PC-9 (cell line): ENCODE data around the gene SUGCT. TPM values are rescaled to one million over a fixed set of nuclear protein-coding genes. Genes with fewer than 3 reads are reported as not detected.
A peak's percentile ranks its signal among the peaks of the same experiment; 100 is the strongest.

Experiments used
- BruUV-seq: library from RNA; stranded (reverse); fragments of 400-500 nt; replicated peaks from 2 replicates; lab custom pipeline; 2021; lab: Mats Ljungman, UMichigan
- CTCF ChIA-PET: fragments of 300-600 bp; sonication (Branson Sonifier 250); formaldehyde crosslinking; loops from one replicate; lab custom pipeline; 2022; ENCODE audit warnings: antibody characterized with exemption; lab: Charles Lee
- POLR2A ChIA-PET: fragments of 300-600 bp; sonication (Branson Sonifier 250); formaldehyde crosslinking; loops from one replicate; lab custom pipeline; 2022; ENCODE audit warnings: antibody characterized with exemption; ENCODE audit not compliant: unreplicated experiment; lab: Charles Lee
- DNase-seq, 2 experiments: peaks; one replicate each; pipeline versions ENCODE4 v3.0.0 to v3.0.0-alpha.2; 2015 to 2022; ENCODE audit warnings: mixed read lengths in 1 of 2
- H2AFZ ChIP-seq: fragments of 200-600 bp; sonication (generic); 2 replicates; pipeline ENCODE4 v1.8.1; 2017; ENCODE audit warnings: antibody characterized with exemption
- H3F3A ChIP-seq: fragments of 200-600 bp; sonication (generic); 2 replicates; pipeline ENCODE4 v1.8.1; 2017; ENCODE audit warnings: antibody characterized with exemption, mild to moderate bottlenecking, low read depth; ENCODE audit not compliant: insufficient read depth
- H3K27ac ChIP-seq: fragments of 200-600 bp; sonication (generic); 2 replicates; pipeline ENCODE4 v1.6.1; 2016; ENCODE audit warnings: mixed run types
- H3K27me3 ChIP-seq: fragments of 200-600 bp; sonication (generic); 2 replicates; pipeline ENCODE4 v1.6.1; 2016; ENCODE audit warnings: low read depth, mixed run types; ENCODE audit not compliant: insufficient read depth
- H3K36me3 ChIP-seq: fragments of 200-600 bp; sonication (generic); 2 replicates; pipeline ENCODE4 v1.6.1; 2016; ENCODE audit warnings: low read depth, mixed run types
- H3K4me1 ChIP-seq: fragments of 200-600 bp; sonication (generic); replicated peaks from 2 replicates; pipeline ENCODE4 v1.6.1; 2016; ENCODE audit warnings: mixed run types; ENCODE audit not compliant: insufficient read depth
- H3K4me2 ChIP-seq: fragments of 200-600 bp; sonication (generic); 2 replicates; pipeline ENCODE4 v1.6.1; 2017; ENCODE audit warnings: mixed run types
- H3K4me3 ChIP-seq: fragments of 200-600 bp; sonication (generic); 2 replicates; pipeline ENCODE4 v1.6.1; 2016; ENCODE audit warnings: mixed run types
- H3K79me2 ChIP-seq: fragments of 200-600 bp; sonication (generic); 2 replicates; pipeline ENCODE4 v1.6.1; 2017; ENCODE audit warnings: low read depth, mixed run types
- H3K9me2 ChIP-seq: fragments of 200-600 bp; sonication (generic); 2 replicates; pipeline ENCODE4 v1.8.1; 2017; ENCODE audit warnings: mild to moderate bottlenecking; ENCODE audit not compliant: insufficient read depth
- H3K9me3 ChIP-seq: fragments of 200-600 bp; sonication (generic); 2 replicates; pipeline ENCODE4 v1.8.1; 2016; ENCODE audit warnings: low read depth; ENCODE audit not compliant: insufficient read depth
- H4K20me1 ChIP-seq: fragments of 200-600 bp; sonication (generic); 2 replicates; pipeline ENCODE4 v1.8.1; 2017; ENCODE audit not compliant: insufficient read depth
- CTCF ChIP-seq: fragments of 200-600 bp; sonication (generic); conservative IDR thresholded peaks from 2 replicates; pipeline ENCODE4 v1.6.1; 2017; ENCODE audit warnings: mixed run types, antibody characterized with exemption, mild to moderate bottlenecking, moderate library complexity
- EZH2 ChIP-seq: fragments of 200-600 bp; sonication (generic); IDR thresholded peaks from 2 replicates; pipeline ENCODE4 v1.8.0; 2017; ENCODE audit warnings: antibody characterized with exemption, low read depth
- intact Hi-C: fragments of 100-400 bp; cut with micrococcal nuclease; formaldehyde crosslinking; loops from one replicate; pipeline ENCODE4 v1.10.0; 2022; ENCODE audit not compliant: unreplicated experiment
- total RNA-seq: library from RNA; stranded (reverse); gene quantifications from 2 replicates; pipeline ENCODE4 v1.2.3, GENCODE V29; 2021

SUGCT gene
- total RNA-seq, 1 experiment from 2014 or later = 3.5 TPM

- no peaks in the 10 kb centered on the region for H3F3A ChIP-seq
- no peak overlapping the region for H3K27ac ChIP-seq
- H3K4me3 ChIP-seq = no peak overlapping the region
- intact Hi-C loops = no loop called here
- no peaks in the 10 kb centered on the region for H3K36me3 ChIP-seq
- TF ChIP-seq CTCF (no peak), EZH2 (no peak)
- H2AFZ ChIP-seq = no peak overlapping the region
- no peaks in the 10 kb centered on the region for H3K79me2 ChIP-seq
- H3K9me3 ChIP-seq = no peaks in the 10 kb centered on the region
- ChIA-PET POLR2A (no interaction called here), CTCF (no interaction called here)
- no peaks in the 10 kb centered on the region for H4K20me1 ChIP-seq
- H3K9me2 ChIP-seq = no peaks in the 10 kb centered on the region
- no TSS peak for BruUV-seq
- H3K4me1 ChIP-seq = no peaks in the 10 kb centered on the region
- no peak for DNase-seq
- no peaks in the 10 kb centered on the region for H3K27me3 ChIP-seq
- H3K4me2 ChIP-seq = no peak overlapping the region
These were observed 580.2 kb downstream of the SUGCT start for GRCh38 chr7:40715053-40715430.

- Histone ChIP-seq H3F3A (no peaks in the 10 kb centered on the region), H3K4me2 (no peak overlapping the region), H3K79me2 (no peaks in the 10 kb centered on the region), H2AFZ (no peak overlapping the region), H3K9me2 (no peaks in the 10 kb centered on the region), H3K9me3 (no peaks in the 10 kb centered on the region), H3K27ac (no peak overlapping the region), H3K4me3 (no peak overlapping the region), H4K20me1 (no peaks in the 10 kb centered on the region), H3K4me1 (no peaks in the 10 kb centered on the region), H3K27me3 (no peaks in the 10 kb centered on the region), H3K36me3 (no peaks in the 10 kb centered on the region)
- ChIA-PET CTCF (no interaction called here), POLR2A (interaction anchor here (0.6 kb wide), 1 partner anchor 980 kb away, joined by 11 read pairs; no protein-coding TSS in a partner anchor)
- DNase-seq = no peak
- intact Hi-C loops = no loop called here
- TF ChIP-seq CTCF (no peak), EZH2 (no peak)
- no TSS peak for BruUV-seq
These were observed 581.2 kb downstream of the SUGCT start for GRCh38 chr7:40716052-40716451.

GRCh38 chr7:40717242-40717641 is 582.4 kb downstream of the SUGCT start:
- Histone ChIP-seq H3F3A (no peaks in the 10 kb centered on the region), H2AFZ (peak overlapping the region; percentile 25; the same call in 1 of the 2 replicates), H3K4me1 (no peaks in the 10 kb centered on the region), H3K9me2 (no peaks in the 10 kb centered on the region), H3K9me3 (no peaks in the 10 kb centered on the region), H3K27ac (no peak overlapping the region), H3K27me3 (no peaks in the 10 kb centered on the region), H3K79me2 (no peaks in the 10 kb centered on the region), H3K36me3 (no peaks in the 10 kb centered on the region), H4K20me1 (no peaks in the 10 kb centered on the region), H3K4me2 (peak overlapping the region; percentile 6; the same call in 1 of the 2 replicates), H3K4me3 (no peak overlapping the region)
- POLR2A ChIA-PET = interaction anchor here (0.6 to 0.7 kb wide), 2 partner anchors 390 to 863 kb away, joined by 3 to 5 read pairs; no protein-coding TSS in a partner anchor
- no peak for TF ChIP-seq CTCF
- CTCF ChIA-PET = interaction anchor here (0.6 to 0.8 kb wide), 2 partner anchors 286 to 1224 kb away, joined by 3 read pairs; no protein-coding TSS in a partner anchor
- no TSS peak for BruUV-seq
- DNase-seq = peak; percentile 51 to 96
- intact Hi-C loops = no loop called here
